Measurements from ENCODE around the gene RTP1.

RTP1 gene

DNA sequence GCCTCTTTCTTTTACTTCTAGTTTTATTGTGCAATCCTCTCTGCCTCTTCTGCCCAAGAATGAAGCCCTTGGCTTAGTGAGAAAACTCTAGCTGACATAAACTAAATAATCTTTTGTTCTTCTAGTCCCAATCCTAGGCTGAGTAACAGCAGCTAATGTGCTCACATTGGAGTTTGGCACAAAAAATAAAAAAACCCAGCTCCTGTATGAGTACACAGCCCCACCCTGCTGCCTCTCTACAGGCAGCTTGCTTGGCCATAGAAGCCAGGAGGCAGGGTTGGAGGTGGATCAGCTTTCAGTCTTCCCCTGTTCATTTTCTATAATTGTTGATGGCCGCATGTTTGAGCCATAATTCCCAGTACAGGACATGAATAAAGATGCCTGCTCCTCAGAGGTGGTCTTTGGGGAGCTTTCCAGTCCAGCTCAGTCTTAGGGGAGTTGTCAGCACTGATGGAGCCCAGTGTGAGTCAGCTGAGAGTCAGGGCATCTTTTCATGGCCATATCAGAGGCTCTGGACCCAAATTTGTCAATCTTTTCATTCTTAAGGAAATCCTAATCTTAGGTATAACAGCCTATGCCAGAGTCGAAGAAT, 46.7 kb downstream of the RTP1 start:
- DNase-seq, result no peak

DNA sequence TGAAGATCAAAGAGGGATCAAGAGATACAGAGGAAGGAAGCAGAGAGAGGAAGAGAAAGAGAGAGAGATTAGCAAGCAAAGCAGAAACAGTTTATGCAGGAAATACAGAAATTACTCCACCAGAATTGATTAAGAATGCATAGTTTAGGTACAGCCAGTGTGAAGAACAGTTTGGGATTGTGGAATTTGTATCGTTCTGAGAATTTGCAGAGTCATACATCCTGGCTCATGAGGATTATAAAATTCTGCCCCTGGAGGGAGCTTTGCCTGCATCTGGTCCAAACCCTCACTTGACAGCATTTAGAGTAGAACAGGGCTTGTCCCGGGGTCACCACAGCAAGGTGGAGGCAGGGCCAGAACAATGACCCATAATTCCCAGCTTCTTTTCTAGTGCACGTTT, 50.1 kb downstream of the RTP1 start:
- DNase-seq, result no peak

Measured in stimulated activated CD4-positive, alpha-beta T cell treated with anti-CD3 and anti-CD28 coated beads, Interleukin-2, amount 100 ng/mL, for 48 hours (primary cell).